Subcutaneous abdominal adipose tissue (tissue), 5 donors: ENCODE data around the gene ACYP2.

Experiments
- H3K27ac ChIP-seq: one replicate; pipeline ENCODE4 v1.7.0; 2013; ENCODE audit warnings: low read depth, mild to moderate bottlenecking, inconsistent platforms, low read length, moderate library complexity
- H3K27me3 ChIP-seq, 5 donors: one replicate each; pipeline ENCODE4 v1.7.0; 2013; ENCODE audit warnings: low read length in 5 of 5, inconsistent platforms in 1 of 5; ENCODE audit not compliant: control insufficient read depth in 5 of 5, insufficient read depth in 4 of 5
- H3K36me3 ChIP-seq, 5 donors: one replicate each; pipeline ENCODE4 v1.7.0; 2013; ENCODE audit warnings: low read length in 5 of 5; ENCODE audit not compliant: control insufficient read depth in 5 of 5, insufficient read depth in 5 of 5
- H3K4me1 ChIP-seq, 5 donors: one replicate each; pipeline ENCODE4 v1.7.0; 2013; ENCODE audit warnings: low read length in 5 of 5, mild to moderate bottlenecking in 3 of 5, moderate library complexity in 1 of 5; ENCODE audit not compliant: control insufficient read depth in 5 of 5, insufficient read depth in 5 of 5
- H3K4me3 ChIP-seq, 5 donors: one replicate each; pipeline ENCODE4 v1.7.0; 2013; ENCODE audit warnings: low read length in 5 of 5, low read depth in 1 of 5
- H3K9ac ChIP-seq, 5 donors: one replicate each; pipeline ENCODE4 v1.7.0; 2013; ENCODE audit warnings: low read length in 5 of 5, mild to moderate bottlenecking in 4 of 5, moderate library complexity in 3 of 5
- H3K9me3 ChIP-seq, 5 donors: one replicate each; pipeline ENCODE4 v1.7.0; 2013; ENCODE audit warnings: low read length in 5 of 5; ENCODE audit not compliant: control insufficient read depth in 5 of 5
- donor health status: healthy.
- donor health status: healthy.
- donor health status: healthy.
- donor health status: healthy.
- donor health status: healthy.

The ACYP2 gene

GRCh38 chr2:54183972-54184371 lies 68.6 kb downstream of the ACYP2 start:
- Histone ChIP-seq H3K4me3 (no peak overlapping the region), H3K9me3 (no peaks in the 10 kb centered on the region), H3K9ac (no peak overlapping the region), H3K36me3 (peaks cover 0 to 15% (median 5%) of the 10 kb centered on the region in 5 donors), H3K27ac (no peak overlapping the region), H3K4me1 (no peaks in the 10 kb centered on the region), H3K27me3 (no peaks in the 10 kb centered on the region)

GRCh38 chr2:54185105-54185504 lies 69.7 kb downstream of the ACYP2 start:
- Histone ChIP-seq H3K27me3 (no peaks in the 10 kb centered on the region), H3K9me3 (no peaks in the 10 kb centered on the region), H3K27ac (no peak overlapping the region), H3K9ac (no peak overlapping the region), H3K4me3 (no peak overlapping the region), H3K4me1 (no peaks in the 10 kb centered on the region), H3K36me3 (peaks cover 0 to 16% (median 6%) of the 10 kb centered on the region in 5 donors)

GRCh38 chr2:54187331-54187730 lies 71.9 kb downstream of the ACYP2 start:
- no peaks in the 10 kb centered on the region for H3K9me3 ChIP-seq
- peaks cover 0 to 16% (median 6%) of the 10 kb centered on the region in 5 donors for H3K36me3 ChIP-seq
- H3K27ac ChIP-seq, result no peak overlapping the region
- H3K9ac ChIP-seq, result no peak overlapping the region
- H3K4me1 ChIP-seq, result no peaks in the 10 kb centered on the region
- no peaks in the 10 kb centered on the region for H3K27me3 ChIP-seq
- H3K4me3 ChIP-seq, result no peak overlapping the region

DNA sequence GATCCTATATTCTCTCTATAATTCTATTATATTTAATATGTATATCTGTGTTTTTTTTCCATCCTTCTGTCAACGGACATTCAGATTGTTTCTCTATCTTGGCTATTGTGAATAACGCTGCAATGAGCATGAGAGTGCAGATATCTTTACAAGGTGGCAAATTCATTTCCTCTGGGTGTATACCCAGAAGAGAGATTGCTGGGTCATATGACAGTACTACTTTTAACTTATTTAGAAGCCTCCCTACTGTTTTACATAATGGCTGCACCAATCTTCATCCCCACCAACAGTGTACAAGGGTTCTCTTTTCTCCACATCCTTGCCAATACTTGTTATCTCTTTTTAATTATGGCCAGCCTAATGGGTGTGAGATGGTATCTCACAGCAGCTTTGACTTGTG lies 74.1 kb downstream of the ACYP2 start:
- H3K9ac ChIP-seq, result no peak overlapping the region
- H3K27me3 ChIP-seq, result no peaks in the 10 kb centered on the region
- no peak overlapping the region for H3K4me3 ChIP-seq
- H3K27ac ChIP-seq, result no peak overlapping the region
- no peaks in the 10 kb centered on the region for H3K9me3 ChIP-seq
- H3K36me3 ChIP-seq, result peaks cover 0 to 16% (median 6%) of the 10 kb centered on the region in 5 donors
- no peaks in the 10 kb centered on the region for H3K4me1 ChIP-seq

DNA sequence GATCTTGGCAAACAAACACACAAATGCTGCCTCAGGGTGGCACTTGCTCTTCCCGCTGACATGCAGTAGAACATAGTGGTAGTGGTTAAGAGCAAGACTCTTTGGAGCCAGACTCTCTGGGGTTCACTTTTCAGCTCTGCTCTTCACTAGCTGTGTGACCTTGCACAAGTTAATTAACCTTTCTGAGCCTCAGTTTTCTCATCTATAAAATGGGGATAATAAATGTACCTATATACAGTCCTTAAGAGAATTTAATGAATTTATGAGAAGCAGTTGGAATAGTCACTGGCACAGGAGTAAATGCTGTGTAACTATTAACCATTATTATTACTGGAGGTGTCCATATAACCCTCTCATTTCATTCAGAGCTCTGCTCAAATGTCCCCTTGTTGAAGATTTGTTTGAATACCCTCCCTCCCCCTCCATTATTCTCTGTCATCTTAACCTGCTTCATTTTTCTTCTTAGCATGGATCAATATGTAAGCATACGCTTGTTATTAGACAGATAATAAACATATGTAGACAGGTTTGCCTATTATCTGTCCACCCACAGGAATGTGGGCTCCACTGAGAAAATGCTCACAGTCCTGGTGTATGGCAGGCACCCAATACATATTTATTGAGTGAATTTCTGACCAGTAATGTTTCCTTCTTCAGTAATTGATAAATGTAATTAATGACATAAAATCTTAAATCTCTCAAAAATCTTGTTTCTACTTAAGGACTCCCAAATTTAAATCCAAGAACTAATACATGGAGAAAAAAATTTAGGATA lies 76.1 kb downstream of the ACYP2 start:
- H3K36me3 ChIP-seq, result peaks cover 0 to 16% (median 6%) of the 10 kb centered on the region in 5 donors
- H3K4me1 ChIP-seq, result no peaks in the 10 kb centered on the region
- H3K9me3 ChIP-seq, result no peaks in the 10 kb centered on the region
- no peak overlapping the region for H3K27ac ChIP-seq
- H3K4me3 ChIP-seq, result no peak overlapping the region
- no peaks in the 10 kb centered on the region for H3K27me3 ChIP-seq
- H3K9ac ChIP-seq, result no peak overlapping the region

GRCh38 chr2:54194761-54195750 lies 79.6 kb downstream of the ACYP2 start:
- Histone ChIP-seq H3K9me3 (no peaks in the 10 kb centered on the region), H3K27me3 (no peaks in the 10 kb centered on the region), H3K4me1 (no peaks in the 10 kb centered on the region), H3K27ac (no peak overlapping the region), H3K36me3 (no peaks in the 10 kb centered on the region), H3K4me3 (no peak overlapping the region), H3K9ac (no peak overlapping the region)

DNA sequence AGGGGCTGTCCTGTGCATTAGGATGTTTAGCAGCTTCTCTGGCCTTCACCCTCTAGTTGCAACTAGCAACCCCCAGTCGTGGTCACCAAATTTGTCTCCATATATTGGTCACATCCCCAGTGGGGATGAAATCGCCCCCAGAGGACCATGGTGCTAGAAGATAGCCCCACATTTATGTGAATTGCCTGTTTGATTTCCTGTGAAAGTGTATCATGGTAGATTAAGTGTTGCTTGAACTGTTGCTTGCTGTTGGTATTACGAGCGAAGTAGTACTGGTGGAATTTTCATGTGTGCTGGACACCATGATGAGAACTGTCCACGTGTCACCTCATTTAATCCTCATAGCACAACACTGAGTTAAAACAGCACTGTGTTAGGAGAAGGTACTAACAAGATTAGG lies 81.2 kb downstream of the ACYP2 start:
- Histone ChIP-seq H3K27me3 (no peaks in the 10 kb centered on the region), H3K4me3 (no peak overlapping the region), H3K9ac (no peak overlapping the region), H3K27ac (no peak overlapping the region), H3K9me3 (no peaks in the 10 kb centered on the region), H3K4me1 (no peaks in the 10 kb centered on the region), H3K36me3 (no peaks in the 10 kb centered on the region)

GRCh38 chr2:54204476-54204875 lies 89.1 kb downstream of the ACYP2 start:
- Histone ChIP-seq H3K9me3 (peaks cover 0 to 3% (median 0%) of the 10 kb centered on the region in 5 donors), H3K9ac (no peak overlapping the region), H3K27me3 (no peaks in the 10 kb centered on the region), H3K4me1 (peaks cover 0 to 33% (median 28%) of the 10 kb centered on the region in 5 donors), H3K4me3 (no peak overlapping the region), H3K36me3 (no peaks in the 10 kb centered on the region), H3K27ac (no peak overlapping the region)

- Histone ChIP-seq H3K4me1 (peaks cover 0 to 38% (median 29%) of the 10 kb centered on the region in 5 donors), H3K9me3 (peaks cover 0 to 3% (median 0%) of the 10 kb centered on the region in 5 donors), H3K4me3 (no peak overlapping the region), H3K27me3 (no peaks in the 10 kb centered on the region), H3K9ac (no peak overlapping the region), H3K27ac (no peak overlapping the region), H3K36me3 (no peaks in the 10 kb centered on the region)
Measured at GRCh38 chr2:54206596-54206995, 91.2 kb downstream of the ACYP2 start.
